ENCODE results near the gene TEX55.

- TF ChIP-seq, protein P1, sequence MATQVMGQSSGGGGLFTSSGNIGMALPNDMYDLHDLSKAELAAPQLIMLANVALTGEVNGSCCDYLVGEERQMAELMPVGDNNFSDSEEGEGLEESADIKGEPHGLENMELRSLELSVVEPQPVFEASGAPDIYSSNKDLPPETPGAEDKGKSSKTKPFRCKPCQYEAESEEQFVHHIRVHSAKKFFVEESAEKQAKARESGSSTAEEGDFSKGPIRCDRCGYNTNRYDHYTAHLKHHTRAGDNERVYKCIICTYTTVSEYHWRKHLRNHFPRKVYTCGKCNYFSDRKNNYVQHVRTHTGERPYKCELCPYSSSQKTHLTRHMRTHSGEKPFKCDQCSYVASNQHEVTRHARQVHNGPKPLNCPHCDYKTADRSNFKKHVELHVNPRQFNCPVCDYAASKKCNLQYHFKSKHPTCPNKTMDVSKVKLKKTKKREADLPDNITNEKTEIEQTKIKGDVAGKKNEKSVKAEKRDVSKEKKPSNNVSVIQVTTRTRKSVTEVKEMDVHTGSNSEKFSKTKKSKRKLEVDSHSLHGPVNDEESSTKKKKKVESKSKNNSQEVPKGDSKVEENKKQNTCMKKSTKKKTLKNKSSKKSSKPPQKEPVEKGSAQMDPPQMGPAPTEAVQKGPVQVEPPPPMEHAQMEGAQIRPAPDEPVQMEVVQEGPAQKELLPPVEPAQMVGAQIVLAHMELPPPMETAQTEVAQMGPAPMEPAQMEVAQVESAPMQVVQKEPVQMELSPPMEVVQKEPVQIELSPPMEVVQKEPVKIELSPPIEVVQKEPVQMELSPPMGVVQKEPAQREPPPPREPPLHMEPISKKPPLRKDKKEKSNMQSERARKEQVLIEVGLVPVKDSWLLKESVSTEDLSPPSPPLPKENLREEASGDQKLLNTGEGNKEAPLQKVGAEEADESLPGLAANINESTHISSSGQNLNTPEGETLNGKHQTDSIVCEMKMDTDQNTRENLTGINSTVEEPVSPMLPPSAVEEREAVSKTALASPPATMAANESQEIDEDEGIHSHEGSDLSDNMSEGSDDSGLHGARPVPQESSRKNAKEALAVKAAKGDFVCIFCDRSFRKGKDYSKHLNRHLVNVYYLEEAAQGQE (IDR thresholded peaks at IDR 0.05; ENCODE audit: insufficient read depth in 1 of 2, low read depth in 2 of 2, low read length in 1 of 2) = no peak
- TF ChIP-seq POLR2AphosphoS5 (IDR thresholded peaks at IDR 0.05; ENCODE audit: low read depth, low read length) = no peak
- TF ChIP-seq, protein P2, sequence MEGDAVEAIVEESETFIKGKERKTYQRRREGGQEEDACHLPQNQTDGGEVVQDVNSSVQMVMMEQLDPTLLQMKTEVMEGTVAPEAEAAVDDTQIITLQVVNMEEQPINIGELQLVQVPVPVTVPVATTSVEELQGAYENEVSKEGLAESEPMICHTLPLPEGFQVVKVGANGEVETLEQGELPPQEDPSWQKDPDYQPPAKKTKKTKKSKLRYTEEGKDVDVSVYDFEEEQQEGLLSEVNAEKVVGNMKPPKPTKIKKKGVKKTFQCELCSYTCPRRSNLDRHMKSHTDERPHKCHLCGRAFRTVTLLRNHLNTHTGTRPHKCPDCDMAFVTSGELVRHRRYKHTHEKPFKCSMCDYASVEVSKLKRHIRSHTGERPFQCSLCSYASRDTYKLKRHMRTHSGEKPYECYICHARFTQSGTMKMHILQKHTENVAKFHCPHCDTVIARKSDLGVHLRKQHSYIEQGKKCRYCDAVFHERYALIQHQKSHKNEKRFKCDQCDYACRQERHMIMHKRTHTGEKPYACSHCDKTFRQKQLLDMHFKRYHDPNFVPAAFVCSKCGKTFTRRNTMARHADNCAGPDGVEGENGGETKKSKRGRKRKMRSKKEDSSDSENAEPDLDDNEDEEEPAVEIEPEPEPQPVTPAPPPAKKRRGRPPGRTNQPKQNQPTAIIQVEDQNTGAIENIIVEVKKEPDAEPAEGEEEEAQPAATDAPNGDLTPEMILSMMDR (IDR thresholded peaks at IDR 0.05) = no peak
These were observed 46.2 kb upstream of the TEX55 start for GRCh38 chr3:119099785-119100184.
